Gastroesophageal sphincter (tissue), 3 donors: ENCODE data around the gene SERTM2.

Experiments
- CTCF ChIP-seq, 4 experiments: fragments of 200-600 bp in 2 of 4; fragments of 450-650 bp in 2 of 4; sonication (generic) in 1 of 4; IDR thresholded peaks; one replicate each; pipeline ENCODE4 v1.5.1; 2017 to 2019; ENCODE audit warnings: antibody characterized with exemption in 4 of 4, mild to moderate bottlenecking in 2 of 4, moderate library complexity in 2 of 4
- POLR2A ChIP-seq, 2 donors: fragments of 450-650 bp; IDR thresholded peaks; one replicate each; pipeline ENCODE4 v1.6.1; 2017; ENCODE audit warnings: antibody characterized with exemption in 2 of 2, mild to moderate bottlenecking in 2 of 2, moderate library complexity in 1 of 2
- POLR2AphosphoS5 ChIP-seq: sonication (generic); formaldehyde crosslinking; IDR thresholded peaks from one replicate; pipeline ENCODE4 v1.6.1; 2017; ENCODE audit warnings: antibody characterized with exemption

GRCh38 chrX:111505783-111506182, 5.7 kb upstream of the SERTM2 start:
- TF ChIP-seq POLR2A (IDR thresholded peaks at IDR 0.05) (no peak), CTCF (IDR thresholded peaks at IDR 0.05) (no peak), POLR2AphosphoS5 (no peak)
